GM06990 (cell line): ENCODE data around the gene KRT10.
"Not testable (repeated sequence)": the region's sequence is repeated elsewhere in the genome, so short reads cannot be mapped to it uniquely, and the experiment has no call there.

ENCODE experiments used
- DNase-seq: peaks from one replicate; pipeline ENCODE4 v3.0.0-alpha.2; 2011; ENCODE audit not compliant: insufficient read length; ENCODE audit errors: extremely low read depth
- H3K27me3 ChIP-seq: replicated peaks from 2 replicates; pipeline ENCODE4 v1.6.0; 2011; ENCODE audit warnings: low read length; ENCODE audit not compliant: control insufficient read depth, insufficient read depth
- H3K36me3 ChIP-seq: 2 replicates; pipeline ENCODE4 v1.5.1; 2011; ENCODE audit warnings: low read length; ENCODE audit not compliant: control insufficient read depth, insufficient read depth
- H3K4me3 ChIP-seq: replicated peaks from 2 replicates; pipeline ENCODE4 v1.5.1; 2011; ENCODE audit warnings: low read depth, mild to moderate bottlenecking, control low read depth, low read length
- TF ChIP-seq, protein P1 (sequence below): IDR thresholded peaks from 2 replicates; pipeline ENCODE4 v1.5.1; 2011; ENCODE audit warnings: low read length, control low read depth, mild to moderate bottlenecking, inconsistent platforms; ENCODE audit not compliant: insufficient read depth, poor library complexity, severe bottlenecking

KRT10 gene

DNA sequence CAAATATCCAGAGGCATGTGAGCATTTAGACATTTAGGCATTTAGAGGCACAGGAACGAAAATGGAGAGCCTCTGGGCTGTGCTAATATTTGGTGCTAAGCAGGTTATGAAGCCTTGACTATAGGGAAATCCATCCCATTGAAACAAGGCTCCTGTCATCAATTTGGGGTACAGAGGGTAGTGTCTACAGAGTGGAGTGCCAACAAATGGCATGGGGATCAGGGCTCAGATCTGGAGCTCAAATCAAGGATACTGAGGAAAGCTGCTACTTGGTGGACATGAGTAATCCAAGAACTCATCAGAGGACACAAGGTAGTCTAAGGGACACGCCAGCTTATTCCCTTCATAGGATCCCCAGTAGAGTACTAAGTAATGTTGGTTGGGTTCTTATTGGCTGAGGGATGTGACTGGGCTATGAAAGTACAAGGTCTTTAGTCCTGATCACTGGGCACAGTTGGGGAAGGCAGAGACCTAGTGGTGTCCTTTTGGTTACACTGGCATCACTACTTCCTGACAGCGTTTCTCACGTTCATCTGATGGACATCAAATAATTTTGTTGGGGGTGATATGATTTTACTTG is 5.2 kb downstream of the KRT10 start:
- no peaks in the 10 kb centered on the region for H3K27me3 ChIP-seq
- no peak for DNase-seq
- TF ChIP-seq, protein P1, sequence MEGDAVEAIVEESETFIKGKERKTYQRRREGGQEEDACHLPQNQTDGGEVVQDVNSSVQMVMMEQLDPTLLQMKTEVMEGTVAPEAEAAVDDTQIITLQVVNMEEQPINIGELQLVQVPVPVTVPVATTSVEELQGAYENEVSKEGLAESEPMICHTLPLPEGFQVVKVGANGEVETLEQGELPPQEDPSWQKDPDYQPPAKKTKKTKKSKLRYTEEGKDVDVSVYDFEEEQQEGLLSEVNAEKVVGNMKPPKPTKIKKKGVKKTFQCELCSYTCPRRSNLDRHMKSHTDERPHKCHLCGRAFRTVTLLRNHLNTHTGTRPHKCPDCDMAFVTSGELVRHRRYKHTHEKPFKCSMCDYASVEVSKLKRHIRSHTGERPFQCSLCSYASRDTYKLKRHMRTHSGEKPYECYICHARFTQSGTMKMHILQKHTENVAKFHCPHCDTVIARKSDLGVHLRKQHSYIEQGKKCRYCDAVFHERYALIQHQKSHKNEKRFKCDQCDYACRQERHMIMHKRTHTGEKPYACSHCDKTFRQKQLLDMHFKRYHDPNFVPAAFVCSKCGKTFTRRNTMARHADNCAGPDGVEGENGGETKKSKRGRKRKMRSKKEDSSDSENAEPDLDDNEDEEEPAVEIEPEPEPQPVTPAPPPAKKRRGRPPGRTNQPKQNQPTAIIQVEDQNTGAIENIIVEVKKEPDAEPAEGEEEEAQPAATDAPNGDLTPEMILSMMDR = no peak
- no peaks in the 10 kb centered on the region; the same call in 1 of the 2 replicates for H3K36me3 ChIP-seq
- H3K4me3 ChIP-seq = no peak overlapping the region

DNA sequence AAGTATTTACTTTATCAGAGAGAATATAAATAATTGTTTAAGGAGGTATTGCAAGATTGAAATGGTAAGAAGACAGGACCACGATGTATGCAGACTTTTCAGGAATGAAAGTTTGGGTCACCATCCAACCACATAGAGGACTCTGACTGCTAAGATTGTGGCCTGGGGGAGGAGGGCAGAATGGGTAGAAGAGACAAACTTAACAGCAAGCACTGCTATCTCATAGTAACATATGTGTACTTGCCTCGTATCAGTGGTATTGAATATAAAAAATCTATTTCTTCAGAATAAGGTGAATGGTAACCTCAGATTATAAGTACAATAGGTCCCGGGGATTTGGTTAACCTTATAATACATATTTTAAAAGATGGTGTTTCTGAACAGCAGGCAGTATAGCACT is 5.8 kb downstream of the KRT10 start:
- TF ChIP-seq, protein P1 = no peak
- H3K36me3 ChIP-seq = no peaks in the 10 kb centered on the region; the same call in 1 of the 2 replicates
- H3K27me3 ChIP-seq = no peaks in the 10 kb centered on the region
- DNase-seq = no peak
- no peak overlapping the region for H3K4me3 ChIP-seq

DNA sequence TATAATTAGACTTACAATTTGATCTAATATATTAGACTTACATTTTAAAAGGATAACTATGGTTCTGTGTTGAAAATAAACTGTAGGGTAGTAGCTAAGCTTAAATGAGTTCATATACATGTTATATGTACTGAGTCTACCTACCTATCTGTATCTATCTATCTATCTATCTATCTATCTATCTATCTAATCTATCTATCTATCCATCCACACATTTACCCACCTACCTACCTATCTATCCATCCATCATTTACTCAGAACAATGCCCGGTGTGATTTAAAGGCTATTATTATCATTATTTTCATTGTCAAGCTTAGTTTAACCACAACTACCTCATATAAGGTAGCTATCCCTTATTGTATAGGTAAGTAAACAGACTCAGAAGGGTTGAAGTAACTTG is 7.0 kb downstream of the KRT10 start:
- Histone ChIP-seq H3K36me3 (no peaks in the 10 kb centered on the region; the same call in 1 of the 2 replicates), H3K27me3 (no peaks in the 10 kb centered on the region), H3K4me3 (no peak overlapping the region)
- no peak for DNase-seq
- TF ChIP-seq, protein P1 = no peak

DNA sequence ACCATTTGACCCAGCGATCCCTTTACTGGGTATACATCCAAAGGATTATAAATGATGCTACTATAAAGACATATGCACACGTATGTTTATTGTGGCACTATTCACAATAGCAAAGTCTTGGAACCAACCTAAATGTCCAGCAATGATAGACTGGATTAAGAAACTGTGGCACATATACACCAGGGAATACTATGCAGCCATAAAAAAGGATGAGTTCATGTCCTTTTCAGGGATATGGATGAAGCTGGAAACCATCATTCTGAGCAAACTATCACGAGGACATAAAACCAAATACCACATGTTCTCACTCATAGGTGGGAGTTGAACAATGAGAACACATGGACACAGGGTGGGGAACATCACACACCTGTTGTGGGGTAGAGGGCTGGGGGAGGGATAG is 7.8 kb downstream of the KRT10 start:
- H3K36me3 ChIP-seq, DNase-seq, H3K4me3 ChIP-seq, H3K27me3 ChIP-seq: not testable (repeated sequence)

DNA sequence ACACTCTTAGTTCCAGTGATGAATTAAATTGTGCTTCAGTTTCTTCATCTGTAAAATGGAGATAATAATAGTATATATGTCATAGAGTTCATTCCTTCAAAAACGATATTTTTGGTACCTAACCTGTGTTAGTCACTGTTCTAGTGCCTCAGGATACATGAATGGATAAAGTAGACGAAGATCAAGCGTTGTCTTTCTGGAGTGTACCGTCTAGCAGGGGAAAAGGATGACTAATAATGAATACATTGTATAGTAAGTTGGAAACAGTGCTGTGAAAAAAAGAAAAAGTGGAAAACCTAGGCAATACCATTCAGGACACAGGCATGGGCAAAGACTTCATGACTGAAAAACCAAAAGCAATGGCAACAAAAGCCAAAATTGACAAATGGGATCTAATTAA is 8.6 kb downstream of the KRT10 start:
- Histone ChIP-seq H3K4me3 (no peak overlapping the region), H3K27me3 (no peaks in the 10 kb centered on the region), H3K36me3 (no peaks in the 10 kb centered on the region; the same call in 1 of the 2 replicates)
- TF ChIP-seq, protein P1 = no peak
- DNase-seq = no peak

DNA sequence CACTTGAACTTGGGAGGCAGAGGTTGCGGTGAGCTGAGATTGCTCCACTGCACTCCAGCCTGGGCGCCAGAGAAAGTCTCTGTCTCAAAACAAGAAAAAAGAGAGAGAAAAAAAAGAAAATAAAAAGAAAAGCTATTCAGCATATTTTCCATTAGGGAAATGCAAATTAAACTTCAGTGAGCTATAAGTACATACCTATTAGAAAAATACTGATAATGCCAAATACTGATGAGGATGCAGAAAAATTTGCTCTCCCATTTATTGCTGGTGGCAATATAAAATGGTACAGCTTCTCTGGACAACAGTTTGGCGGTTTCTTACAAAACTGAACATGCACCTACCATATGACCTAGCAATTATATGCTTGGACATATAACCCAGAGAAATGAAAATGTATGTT is 9.8 kb downstream of the KRT10 start:
- no peaks in the 10 kb centered on the region; the same call in 1 of the 2 replicates for H3K36me3 ChIP-seq
- DNase-seq = no peak
- TF ChIP-seq, protein P1 = no peak

More for the DNA sequence above, 9.8 kb downstream of the KRT10 start:
- Histone ChIP-seq H3K4me3 (no peak overlapping the region), H3K27me3 (no peaks in the 10 kb centered on the region)
